K562 (cell line): Measurements from ENCODE around the gene ZSCAN5C.

ENCODE experiments used
- BRF1 ChIP-seq: IDR thresholded peaks from 3 replicates; pipeline ENCODE4 v1.6.1; 2011; ENCODE audit warnings: borderline replicate concordance, mild to moderate bottlenecking; ENCODE audit not compliant: insufficient read length; ENCODE audit errors: extremely low read depth
- KDM1A ChIP-seq, 2 experiments: fragments of 450-650 bp; IDR thresholded peaks; 2 replicates each; pipeline ENCODE4 v1.6.1; 2016; ENCODE audit warnings: mild to moderate bottlenecking in 2 of 2
- MEF2A ChIP-seq: IDR thresholded peaks from 2 replicates; pipeline ENCODE4 v1.6.1; 2011; ENCODE audit warnings: low read depth, mild to moderate bottlenecking, low read length, moderate library complexity; ENCODE audit not compliant: control insufficient read depth
- RAD21 ChIP-seq, 2 experiments: fragments of 250-450 bp in 1 of 2; fragments of 450-650 bp in 1 of 2; sonication (Bioruptor Pico) in 1 of 2; formaldehyde crosslinking in 1 of 2; IDR thresholded peaks in 1 of 2; conservative IDR thresholded peaks in 1 of 2; 2 replicates each; pipeline versions ENCODE4 v1.4.0 to v1.8.0; 2020 to 2022; ENCODE audit warnings: mild to moderate bottlenecking in 2 of 2, moderate library complexity in 1 of 2
- SIN3A ChIP-seq, 2 experiments: fragments of 150-350 bp in 1 of 2; IDR thresholded peaks; 2 replicates each; pipeline ENCODE4 v1.6.1; 2011 to 2016; ENCODE audit warnings: borderline replicate concordance in 2 of 2, low read depth in 2 of 2, low read length in 2 of 2, mild to moderate bottlenecking in 2 of 2, moderate library complexity in 2 of 2; ENCODE audit not compliant: control insufficient read depth in 1 of 2
- XRCC3 ChIP-seq: fragments of 450-650 bp; IDR thresholded peaks from 2 replicates; pipeline ENCODE4 v1.6.1; 2017; ENCODE audit warnings: mild to moderate bottlenecking, moderate library complexity
- XRCC5 ChIP-seq: fragments of 200-400 bp; formaldehyde crosslinking; IDR thresholded peaks from 2 replicates; pipeline ENCODE4 v1.6.1; 2017; ENCODE audit warnings: low read depth, mild to moderate bottlenecking, low read length
- YY1 ChIP-seq, 3 experiments: IDR thresholded peaks; 2 replicates each; pipeline ENCODE4 v1.6.1; 2011; ENCODE audit warnings: low read length in 2 of 3, mild to moderate bottlenecking in 2 of 3, moderate library complexity in 2 of 3, borderline replicate concordance in 1 of 3, control low read depth in 1 of 3, low read depth in 1 of 3; ENCODE audit not compliant: insufficient read depth in 3 of 3, insufficient replicate concordance in 2 of 3, control insufficient read depth in 1 of 3, insufficient read length in 1 of 3; ENCODE audit errors: extremely low read depth in 1 of 3
- ZFP36 ChIP-seq: fragments of 150-350 bp; IDR thresholded peaks from 2 replicates; pipeline ENCODE4 v1.6.1; 2018; ENCODE audit warnings: low read length, low read depth; ENCODE audit not compliant: partially characterized antibody
- ZNF764 ChIP-seq: fragments of 250-450 bp; sonication (Bioruptor Pico); IDR thresholded peaks from 2 replicates; pipeline ENCODE4 v1.4.0; 2020; ENCODE audit warnings: low read depth, mild to moderate bottlenecking, moderate library complexity
- TF ChIP-seq, protein P1 (sequence below): IDR thresholded peaks from 2 replicates; pipeline ENCODE4 v1.6.1; 2012; ENCODE audit warnings: low read depth, low read length, improper control_type of control experiment, borderline replicate concordance
- TF ChIP-seq, protein P2 (sequence below), 2 experiments: fragments of 450-650 bp in 1 of 2; IDR thresholded peaks; 2 replicates each; pipeline ENCODE4 v1.6.1; 2011 to 2017; ENCODE audit warnings: low read depth in 2 of 2, antibody characterized with exemption in 1 of 2, borderline replicate concordance in 1 of 2, low read length in 1 of 2, mild to moderate bottlenecking in 1 of 2, mixed read lengths in 1 of 2; ENCODE audit not compliant: control insufficient read depth in 1 of 2
- TF ChIP-seq, protein P3 (sequence below): fragments of 250-450 bp; sonication (Bioruptor Pico); IDR thresholded peaks from 2 replicates; pipeline ENCODE4 v1.5.0; 2020; ENCODE audit warnings: mild to moderate bottlenecking, borderline replicate concordance

DNA sequence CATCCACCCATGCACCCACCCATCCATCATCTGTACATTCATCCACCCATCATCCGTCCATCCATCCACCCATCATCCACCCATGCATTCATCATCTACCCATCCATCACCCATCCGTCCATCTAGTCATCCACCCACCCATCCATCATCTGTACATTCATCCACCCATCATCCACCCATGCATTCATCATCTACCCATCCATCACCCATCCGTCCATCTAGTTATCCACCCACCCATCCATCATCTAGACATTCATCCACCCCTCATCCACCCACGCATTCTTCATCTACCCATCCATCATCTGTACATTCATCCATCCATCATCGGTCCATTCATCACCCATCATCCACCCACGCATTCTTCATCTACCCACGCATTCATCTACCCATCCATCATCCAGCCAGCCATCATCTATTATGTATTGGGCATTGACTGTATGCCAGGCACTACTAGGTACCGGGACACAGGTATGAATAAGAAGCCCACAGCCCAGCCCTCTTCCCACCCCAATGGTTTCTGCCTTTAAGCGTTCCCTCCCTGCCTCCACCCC, 43.0 kb upstream of the ZSCAN5C start:
- TF ChIP-seq ZFP36 (no peak), YY1 (IDR thresholded peaks at IDR 0.05; ENCODE audit: borderline replicate concordance in 1 of 3, control insufficient read depth in 1 of 3, extremely low read depth in 1 of 3, insufficient read depth in 3 of 3, insufficient read length in 1 of 3, insufficient replicate concordance in 2 of 3, low read depth in 1 of 3, low read length in 2 of 3) (no peak), RAD21 (CRISPR knock-in tag; conservative IDR thresholded peaks at IDR 0.05 in 1 of 2, IDR thresholded peaks at IDR 0.05 in 1 of 2) (no peak), SIN3A (IDR thresholded peaks at IDR 0.05; ENCODE audit: borderline replicate concordance in 2 of 2, control insufficient read depth in 1 of 2, low read depth in 2 of 2, low read length in 2 of 2) (no peak), XRCC5 (no peak), XRCC3 (no peak), ZNF764 (CRISPR knock-in tag) (no peak), MEF2A (no peak), KDM1A (IDR thresholded peaks at IDR 0.05) (peak; percentile 46 to 58; a peak in 3 of 4 replicates), BRF1 (no peak)
- TF ChIP-seq, protein P1, sequence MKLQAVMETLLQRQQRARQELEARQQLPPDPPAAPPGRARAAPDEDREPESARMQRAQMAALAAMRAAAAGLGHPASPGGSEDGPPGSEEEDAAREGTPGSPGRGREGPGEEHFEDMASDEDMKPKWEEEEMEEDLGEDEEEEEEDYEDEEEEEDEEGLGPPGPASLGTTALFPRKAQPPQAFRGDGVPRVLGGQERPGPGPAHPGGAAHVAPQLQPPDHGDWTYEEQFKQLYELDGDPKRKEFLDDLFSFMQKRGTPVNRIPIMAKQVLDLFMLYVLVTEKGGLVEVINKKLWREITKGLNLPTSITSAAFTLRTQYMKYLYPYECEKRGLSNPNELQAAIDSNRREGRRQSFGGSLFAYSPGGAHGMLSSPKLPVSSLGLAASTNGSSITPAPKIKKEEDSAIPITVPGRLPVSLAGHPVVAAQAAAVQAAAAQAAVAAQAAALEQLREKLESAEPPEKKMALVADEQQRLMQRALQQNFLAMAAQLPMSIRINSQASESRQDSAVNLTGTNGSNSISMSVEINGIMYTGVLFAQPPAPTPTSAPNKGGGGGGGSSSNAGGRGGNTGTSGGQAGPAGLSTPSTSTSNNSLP = no peak
- TF ChIP-seq, protein P2, sequence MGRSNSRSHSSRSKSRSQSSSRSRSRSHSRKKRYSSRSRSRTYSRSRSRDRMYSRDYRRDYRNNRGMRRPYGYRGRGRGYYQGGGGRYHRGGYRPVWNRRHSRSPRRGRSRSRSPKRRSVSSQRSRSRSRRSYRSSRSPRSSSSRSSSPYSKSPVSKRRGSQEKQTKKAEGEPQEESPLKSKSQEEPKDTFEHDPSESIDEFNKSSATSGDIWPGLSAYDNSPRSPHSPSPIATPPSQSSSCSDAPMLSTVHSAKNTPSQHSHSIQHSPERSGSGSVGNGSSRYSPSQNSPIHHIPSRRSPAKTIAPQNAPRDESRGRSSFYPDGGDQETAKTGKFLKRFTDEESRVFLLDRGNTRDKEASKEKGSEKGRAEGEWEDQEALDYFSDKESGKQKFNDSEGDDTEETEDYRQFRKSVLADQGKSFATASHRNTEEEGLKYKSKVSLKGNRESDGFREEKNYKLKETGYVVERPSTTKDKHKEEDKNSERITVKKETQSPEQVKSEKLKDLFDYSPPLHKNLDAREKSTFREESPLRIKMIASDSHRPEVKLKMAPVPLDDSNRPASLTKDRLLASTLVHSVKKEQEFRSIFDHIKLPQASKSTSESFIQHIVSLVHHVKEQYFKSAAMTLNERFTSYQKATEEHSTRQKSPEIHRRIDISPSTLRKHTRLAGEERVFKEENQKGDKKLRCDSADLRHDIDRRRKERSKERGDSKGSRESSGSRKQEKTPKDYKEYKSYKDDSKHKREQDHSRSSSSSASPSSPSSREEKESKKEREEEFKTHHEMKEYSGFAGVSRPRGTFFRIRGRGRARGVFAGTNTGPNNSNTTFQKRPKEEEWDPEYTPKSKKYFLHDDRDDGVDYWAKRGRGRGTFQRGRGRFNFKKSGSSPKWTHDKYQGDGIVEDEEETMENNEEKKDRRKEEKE (IDR thresholded peaks at IDR 0.05; ENCODE audit: borderline replicate concordance in 1 of 2, control insufficient read depth in 1 of 2, low read depth in 2 of 2, low read length in 1 of 2) = peak in 1 of 2 experiments; percentile 69; a peak in 1 of 4 replicates
- TF ChIP-seq, protein P3, sequence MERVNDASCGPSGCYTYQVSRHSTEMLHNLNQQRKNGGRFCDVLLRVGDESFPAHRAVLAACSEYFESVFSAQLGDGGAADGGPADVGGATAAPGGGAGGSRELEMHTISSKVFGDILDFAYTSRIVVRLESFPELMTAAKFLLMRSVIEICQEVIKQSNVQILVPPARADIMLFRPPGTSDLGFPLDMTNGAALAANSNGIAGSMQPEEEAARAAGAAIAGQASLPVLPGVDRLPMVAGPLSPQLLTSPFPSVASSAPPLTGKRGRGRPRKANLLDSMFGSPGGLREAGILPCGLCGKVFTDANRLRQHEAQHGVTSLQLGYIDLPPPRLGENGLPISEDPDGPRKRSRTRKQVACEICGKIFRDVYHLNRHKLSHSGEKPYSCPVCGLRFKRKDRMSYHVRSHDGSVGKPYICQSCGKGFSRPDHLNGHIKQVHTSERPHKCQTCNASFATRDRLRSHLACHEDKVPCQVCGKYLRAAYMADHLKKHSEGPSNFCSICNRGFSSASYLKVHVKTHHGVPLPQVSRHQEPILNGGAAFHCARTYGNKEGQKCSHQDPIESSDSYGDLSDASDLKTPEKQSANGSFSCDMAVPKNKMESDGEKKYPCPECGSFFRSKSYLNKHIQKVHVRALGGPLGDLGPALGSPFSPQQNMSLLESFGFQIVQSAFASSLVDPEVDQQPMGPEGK = no peak
